ENCODE results near the gene PTN.

PTN gene

GRCh38 chr7:137342828-137343261 lies 688 bp downstream of the PTN start:
- peak overlapping the region; percentile 12 for H3K4me3 ChIP-seq (ENCODE audit: low read length)
- no peak for DNase-seq (ENCODE audit: low read depth)
- no peak for TF ChIP-seq CTCF (IDR thresholded peaks at IDR 0.05; ENCODE audit: insufficient read depth, low read depth, low read length, missing control alignments)

- no peak overlapping the region for H3K4me3 ChIP-seq (ENCODE audit: low read length)
Measured at GRCh38 chr7:137342265-137342664, 1.3 kb downstream of the PTN start.

GRCh38 chr7:137337902-137338301 lies 5.6 kb downstream of the PTN start:
- no peak for TF ChIP-seq CTCF (IDR thresholded peaks at IDR 0.05; ENCODE audit: insufficient read depth, low read depth, low read length, missing control alignments)
- H3K4me3 ChIP-seq (ENCODE audit: low read length), result no peak overlapping the region
- no peak for DNase-seq (ENCODE audit: low read depth)

More at GRCh38 chr7:137342265-137342664, 1.3 kb downstream of the PTN start:
- no peak for DNase-seq (ENCODE audit: low read depth)
- no peak for TF ChIP-seq CTCF (IDR thresholded peaks at IDR 0.05; ENCODE audit: insufficient read depth, low read depth, low read length, missing control alignments)

GRCh38 chr7:137335814-137336213 lies 7.7 kb downstream of the PTN start:
- H3K4me3 ChIP-seq (ENCODE audit: low read length), result no peak overlapping the region
- DNase-seq (ENCODE audit: low read depth), result peak; percentile 58
- TF ChIP-seq CTCF (IDR thresholded peaks at IDR 0.05; ENCODE audit: insufficient read depth, low read depth, low read length, missing control alignments), result no peak

GRCh38 chr7:137331378-137331777 lies 12.2 kb downstream of the PTN start:
- DNase-seq (ENCODE audit: low read depth), result no peak
- H3K4me3 ChIP-seq (ENCODE audit: low read length), result no peak overlapping the region
- no peak for TF ChIP-seq CTCF (IDR thresholded peaks at IDR 0.05; ENCODE audit: insufficient read depth, low read depth, low read length, missing control alignments)

GRCh38 chr7:137329411-137329810 lies 14.1 kb downstream of the PTN start:
- H3K4me3 ChIP-seq (ENCODE audit: low read length), result no peak overlapping the region
- no peak for DNase-seq (ENCODE audit: low read depth)
- TF ChIP-seq CTCF (IDR thresholded peaks at IDR 0.05; ENCODE audit: insufficient read depth, low read depth, low read length, missing control alignments), result no peak

GRCh38 chr7:137328373-137329120 lies 15.0 kb downstream of the PTN start:
- H3K4me3 ChIP-seq (ENCODE audit: low read length), result no peak overlapping the region
- no peak for TF ChIP-seq CTCF (IDR thresholded peaks at IDR 0.05; ENCODE audit: insufficient read depth, low read depth, low read length, missing control alignments)
- no peak for DNase-seq (ENCODE audit: low read depth)

Measured in epithelial cell of esophagus (primary cell).